K562 (cell line): ENCODE results near the gene SSH3. TPM values are rescaled to one million over a fixed set of nuclear protein-coding genes. Genes with fewer than 3 reads are reported as not detected.

Source experiments
- ATAC-seq: fragments of 200-7000 bp; cut with Tn5 transposase; 3 replicates; pipeline ENCODE4 v1.9.1; 2020; ENCODE audit warnings: moderate library complexity
- BruUV-seq: library from RNA; stranded (reverse); fragments of 400-500 nt; replicated peaks from 2 replicates; lab custom pipeline; 2021; lab: Mats Ljungman, UMichigan
- CTCF ChIA-PET: fragments of 300-600 bp; formaldehyde crosslinking; extraction: SDS; loops from one replicate; lab custom pipeline; 2021; ENCODE audit warnings: low intra/inter-chr PET ratio; lab: Yijun Ruan, JAX
- POLR2A ChIA-PET: fragments of 300-600, 350-650 bp; sonication (Branson Sonifier 250); formaldehyde crosslinking; extraction: SDS; loops from one replicate; lab custom pipeline; 2021; ENCODE audit warnings: antibody characterized with exemption, inconsistent platforms; lab: Yijun Ruan, JAX
- DNase-seq, 4 experiments: peaks; one replicate each; pipeline versions ENCODE4 v3.0.0 to v3.0.0-alpha.2; 2011 to 2018; ENCODE audit warnings: low spot score in 3 of 4, mixed read lengths in 3 of 4; ENCODE audit errors: extremely low read depth in 1 of 4
- FAIRE-seq: peaks from 2 replicates; lab custom pipeline; 2011; peaks lifted over from hg19 to GRCh38; lab: Jason Lieb, UNC
- H2AFZ ChIP-seq: 2 replicates; pipeline ENCODE4 v1.6.0; 2011; ENCODE audit warnings: low read depth, low read length, control low read depth, inconsistent platforms
- H3K27ac ChIP-seq: fragments of 200-600 bp; 3 replicates; pipeline ENCODE4 v1.8.0; 2011; ENCODE audit warnings: low read depth, mild to moderate bottlenecking, control low read depth, inconsistent platforms, low read length, moderate library complexity, mixed read lengths; ENCODE audit errors: extremely low read depth
- H3K27me3 ChIP-seq, 2 experiments: fragments of 300-600 bp in 1 of 2; 2 replicates in 1 of 2; 3 replicates in 1 of 2; pipeline versions ENCODE4 v1.6.0 to v1.8.0; 2011; ENCODE audit warnings: inconsistent platforms in 2 of 2, low read length in 2 of 2, mild to moderate bottlenecking in 1 of 2, mixed read lengths in 1 of 2, moderate library complexity in 1 of 2; ENCODE audit not compliant: control insufficient read depth in 2 of 2, insufficient read depth in 2 of 2
- H3K36me3 ChIP-seq: fragments of 300-600 bp; 3 replicates; pipeline ENCODE4 v1.8.0; 2011; ENCODE audit warnings: mild to moderate bottlenecking, low read length, inconsistent platforms; ENCODE audit not compliant: control insufficient read depth, insufficient read depth
- H3K4me1 ChIP-seq, 2 experiments: fragments of 200-600 bp in 1 of 2; replicated peaks in 1 of 2; 2 replicates in 1 of 2; 3 replicates in 1 of 2; pipeline versions ENCODE4 v1.5.1 to v1.8.0; 2011; ENCODE audit warnings: inconsistent platforms in 2 of 2, low read length in 2 of 2, mild to moderate bottlenecking in 1 of 2, mixed read lengths in 1 of 2, moderate library complexity in 1 of 2; ENCODE audit not compliant: control insufficient read depth in 2 of 2, insufficient read depth in 2 of 2
- H3K4me2 ChIP-seq: 2 replicates; pipeline ENCODE4 v1.6.1; 2011; ENCODE audit warnings: low read length, control low read depth, inconsistent platforms, mixed read lengths; ENCODE audit not compliant: insufficient read depth
- H3K4me3 ChIP-seq: fragments of 200-600 bp; sonication (generic), shearing (Covaris generic); 2 replicates; pipeline ENCODE4 v1.5.1; 2016; ENCODE audit warnings: control low read depth, inconsistent platforms
- H3K79me2 ChIP-seq: fragments of 200-600 bp; 3 replicates; pipeline ENCODE4 v1.8.0; 2011; ENCODE audit warnings: low read length, inconsistent platforms; ENCODE audit not compliant: control insufficient read depth, insufficient read depth
- H3K9ac ChIP-seq, 2 experiments: 2 replicates each; pipeline versions ENCODE4 v1.6.0 to v1.6.1; 2011; ENCODE audit warnings: low read depth in 2 of 2, low read length in 2 of 2, control low read depth in 1 of 2, inconsistent platforms in 1 of 2, mild to moderate bottlenecking in 1 of 2, mixed read lengths in 1 of 2; ENCODE audit not compliant: insufficient read depth in 1 of 2
- H3K9me1 ChIP-seq: one replicate; pipeline ENCODE4 v1.6.0; 2011; ENCODE audit warnings: inconsistent platforms, mild to moderate bottlenecking, low read length, moderate library complexity; ENCODE audit not compliant: control insufficient read depth, insufficient read depth
- H3K9me3 ChIP-seq: replicated peaks from 2 replicates; pipeline ENCODE4 v1.5.1; 2011; ENCODE audit warnings: low read depth, low read length, inconsistent platforms; ENCODE audit not compliant: control insufficient read depth, insufficient read depth
- H4K20me1 ChIP-seq: replicated peaks from 2 replicates; pipeline ENCODE4 v1.6.1; 2011; ENCODE audit warnings: low read length, inconsistent platforms, mixed read lengths; ENCODE audit not compliant: control insufficient read depth, insufficient read depth
- BHLHE40 ChIP-seq: IDR thresholded peaks from 2 replicates; pipeline ENCODE4 v1.6.1; 2011; ENCODE audit warnings: low read length, improper control_type of control experiment
- CREB1 ChIP-seq, 2 experiments: sonication (generic) in 1 of 2; formaldehyde crosslinking in 1 of 2; IDR thresholded peaks; 2 replicates each; pipeline versions ENCODE4 v1.6.1 to v1.8.0; 2012 to 2022; ENCODE audit warnings: inconsistent platforms in 1 of 2, mild to moderate bottlenecking in 1 of 2, missing genetic modification reagents in 1 of 2, moderate library complexity in 1 of 2
- DACH1 ChIP-seq: fragments of 450-650 bp; IDR thresholded peaks from 2 replicates; pipeline ENCODE4 v1.6.1; 2018; ENCODE audit not compliant: partially characterized antibody
- HDAC1 ChIP-seq, 2 experiments: fragments of 450-650 bp; IDR thresholded peaks; 2 replicates each; pipeline ENCODE4 v1.6.1; 2016 to 2017; ENCODE audit warnings: inconsistent platforms in 1 of 2, mild to moderate bottlenecking in 1 of 2, moderate library complexity in 1 of 2
- KDM1A ChIP-seq, 2 experiments: fragments of 450-650 bp; IDR thresholded peaks; 2 replicates each; pipeline ENCODE4 v1.6.1; 2016; ENCODE audit warnings: mild to moderate bottlenecking in 2 of 2
- MAX ChIP-seq: sonication (generic); formaldehyde crosslinking; IDR thresholded peaks from 2 replicates; pipeline ENCODE4 v1.9.0; 2022; ENCODE audit warnings: mild to moderate bottlenecking, missing genetic modification reagents
- NCOA2 ChIP-seq, 2 experiments: fragments of 450-650 bp; IDR thresholded peaks; 2 replicates each; pipeline ENCODE4 v1.6.1; 2018; ENCODE audit warnings: mild to moderate bottlenecking in 2 of 2, moderate library complexity in 1 of 2; ENCODE audit not compliant: partially characterized antibody in 2 of 2
- NFE2L1 ChIP-seq: fragments of 450-650 bp; IDR thresholded peaks from 2 replicates; pipeline ENCODE4 v1.6.1; 2016; ENCODE audit warnings: missing genetic modification characterization, low read depth, mild to moderate bottlenecking, missing compliant biosample characterization, moderate library complexity, borderline replicate concordance
- NR2C1 ChIP-seq, 2 experiments: fragments of 450-650 bp; IDR thresholded peaks; 2 replicates each; pipeline ENCODE4 v1.6.1; 2017; ENCODE audit warnings: mild to moderate bottlenecking in 2 of 2, antibody characterized with exemption in 1 of 2, inconsistent platforms in 1 of 2, missing compliant biosample characterization in 1 of 2, missing genetic modification characterization in 1 of 2
- NR2C2 ChIP-seq, 2 experiments: fragments of 200-800 bp in 1 of 2; sonication (Bioruptor generic) in 1 of 2; sonication (generic) in 1 of 2; formaldehyde crosslinking in 1 of 2; IDR thresholded peaks; 2 replicates each; pipeline versions ENCODE4 v1.6.1 to v1.8.0; 2016 to 2022; ENCODE audit warnings: mild to moderate bottlenecking in 1 of 2, missing compliant biosample characterization in 1 of 2, missing genetic modification characterization in 1 of 2, missing genetic modification reagents in 1 of 2
- SOX6 ChIP-seq: fragments of 450-650 bp; IDR thresholded peaks from 2 replicates; pipeline ENCODE4 v1.6.1; 2014; ENCODE audit warnings: mild to moderate bottlenecking
- WGBS: fragments of 100-300 bp; shearing (Covaris generic); methylation state at CpG from one replicate; pipeline ENCODE4 v1.1.6; 2016; ENCODE audit warnings: low coverage, mixed read lengths; ENCODE audit not compliant: insufficient coverage; ENCODE audit errors: missing lambda C conversion rate; 5-methylcytosine and 5-hydroxymethylcytosine counted together
- in situ Hi-C: fragments of 300-500 bp; cut with MboI; formaldehyde crosslinking; loops from 4 replicates; pipeline ENCODE4 v1.15.0; 2018; ENCODE audit warnings: inconsistent platforms, mixed read lengths
- intact Hi-C: fragments of 100-400 bp; cut with micrococcal nuclease; formaldehyde crosslinking; loops from 2 replicates; pipeline ENCODE4 v1.14.2; 2022
- polyA plus RNA-seq, 8 experiments: library from polyadenylated mRNA; depleted of rRNA in 4 of 8; stranded (reverse) in 5 of 8; unstranded in 3 of 8; fragments of >200 nt; fragmentation: Nextera tagmentation in 2 of 8; fragmentation: Illumina TruSeq in 1 of 8; extraction: Ambion mirVana in 2 of 8; extraction: Trizol in 1 of 8; gene quantifications; 2 replicates each; pipeline versions ENCODE4 v1.2.1 to v1.2.3, GENCODE V29; 2011 to 2014; ENCODE audit warnings: inconsistent platforms in 1 of 8, missing spikeins in 1 of 8
- total RNA-seq, 7 experiments: library from RNA; depleted of rRNA in 6 of 7; stranded (reverse); fragments of >200 nt in 6 of 7; fragmentation: Illumina TruSeq in 2 of 7; extraction: Trizol in 2 of 7; gene quantifications; 2 replicates each; pipeline versions ENCODE4 v1.2.1 to v1.2.3, GENCODE V29; 2011 to 2021; ENCODE audit warnings: low replicate concordance in 1 of 7
- TF ChIP-seq, protein P1 (sequence below): fragments of 250-450 bp; sonication (Bioruptor Pico); IDR thresholded peaks from 2 replicates; pipeline ENCODE4 v1.5.0; 2022; ENCODE audit warnings: mild to moderate bottlenecking
- TF ChIP-seq, protein P2 (sequence below), 2 experiments: IDR thresholded peaks; 2 replicates each; pipeline ENCODE4 v1.6.1; 2012; ENCODE audit warnings: improper control_type of control experiment in 2 of 2, low read depth in 2 of 2, low read length in 2 of 2, borderline replicate concordance in 1 of 2

The SSH3 gene
- total and polyA plus RNA-seq, 9 of the 15 experiments (the other 6 are each of a cell fraction or from before 2014, with no cell fraction given) = 0.07 to 1.0 (median 0.24) TPM; not detected in 3

DNA sequence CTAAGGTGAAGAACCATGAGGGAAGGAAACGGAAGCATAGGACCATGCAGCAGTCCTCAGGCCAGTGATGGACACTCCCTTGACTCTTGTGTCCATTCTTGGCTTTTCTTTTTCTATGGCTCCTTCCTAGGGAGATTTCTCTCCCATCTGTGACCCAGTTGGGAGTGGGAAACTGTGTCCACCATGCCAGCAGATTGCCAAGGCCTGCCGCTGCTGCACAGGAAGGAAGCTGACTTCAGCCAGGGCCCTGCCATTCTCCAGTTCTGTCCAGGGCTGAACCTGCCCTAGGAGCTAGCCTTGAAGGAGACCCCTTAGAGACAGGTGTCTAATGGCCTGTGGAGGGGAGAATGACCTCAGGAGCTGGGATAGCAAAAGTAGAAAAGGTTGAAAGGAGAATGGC lies 17.4 kb downstream of the SSH3 start (continued):
- TF ChIP-seq, protein P1, sequence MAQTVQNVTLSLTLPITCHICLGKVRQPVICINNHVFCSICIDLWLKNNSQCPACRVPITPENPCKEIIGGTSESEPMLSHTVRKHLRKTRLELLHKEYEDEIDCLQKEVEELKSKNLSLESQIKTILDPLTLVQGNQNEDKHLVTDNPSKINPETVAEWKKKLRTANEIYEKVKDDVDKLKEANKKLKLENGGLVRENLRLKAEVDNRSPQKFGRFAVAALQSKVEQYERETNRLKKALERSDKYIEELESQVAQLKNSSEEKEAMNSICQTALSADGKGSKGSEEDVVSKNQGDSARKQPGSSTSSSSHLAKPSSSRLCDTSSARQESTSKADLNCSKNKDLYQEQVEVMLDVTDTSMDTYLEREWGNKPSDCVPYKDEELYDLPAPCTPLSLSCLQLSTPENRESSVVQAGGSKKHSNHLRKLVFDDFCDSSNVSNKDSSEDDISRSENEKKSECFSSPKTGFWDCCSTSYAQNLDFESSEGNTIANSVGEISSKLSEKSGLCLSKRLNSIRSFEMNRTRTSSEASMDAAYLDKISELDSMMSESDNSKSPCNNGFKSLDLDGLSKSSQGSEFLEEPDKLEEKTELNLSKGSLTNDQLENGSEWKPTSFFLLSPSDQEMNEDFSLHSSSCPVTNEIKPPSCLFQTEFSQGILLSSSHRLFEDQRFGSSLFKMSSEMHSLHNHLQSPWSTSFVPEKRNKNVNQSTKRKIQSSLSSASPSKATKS (CRISPR knock-in tag) = no peak
- TF ChIP-seq NFE2L1 = no peak
- TF ChIP-seq, protein P2, sequence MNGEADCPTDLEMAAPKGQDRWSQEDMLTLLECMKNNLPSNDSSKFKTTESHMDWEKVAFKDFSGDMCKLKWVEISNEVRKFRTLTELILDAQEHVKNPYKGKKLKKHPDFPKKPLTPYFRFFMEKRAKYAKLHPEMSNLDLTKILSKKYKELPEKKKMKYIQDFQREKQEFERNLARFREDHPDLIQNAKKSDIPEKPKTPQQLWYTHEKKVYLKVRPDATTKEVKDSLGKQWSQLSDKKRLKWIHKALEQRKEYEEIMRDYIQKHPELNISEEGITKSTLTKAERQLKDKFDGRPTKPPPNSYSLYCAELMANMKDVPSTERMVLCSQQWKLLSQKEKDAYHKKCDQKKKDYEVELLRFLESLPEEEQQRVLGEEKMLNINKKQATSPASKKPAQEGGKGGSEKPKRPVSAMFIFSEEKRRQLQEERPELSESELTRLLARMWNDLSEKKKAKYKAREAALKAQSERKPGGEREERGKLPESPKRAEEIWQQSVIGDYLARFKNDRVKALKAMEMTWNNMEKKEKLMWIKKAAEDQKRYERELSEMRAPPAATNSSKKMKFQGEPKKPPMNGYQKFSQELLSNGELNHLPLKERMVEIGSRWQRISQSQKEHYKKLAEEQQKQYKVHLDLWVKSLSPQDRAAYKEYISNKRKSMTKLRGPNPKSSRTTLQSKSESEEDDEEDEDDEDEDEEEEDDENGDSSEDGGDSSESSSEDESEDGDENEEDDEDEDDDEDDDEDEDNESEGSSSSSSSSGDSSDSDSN (IDR thresholded peaks at IDR 0.05; ENCODE audit: borderline replicate concordance in 1 of 2, low read depth in 2 of 2, low read length in 2 of 2) = no peak

DNA sequence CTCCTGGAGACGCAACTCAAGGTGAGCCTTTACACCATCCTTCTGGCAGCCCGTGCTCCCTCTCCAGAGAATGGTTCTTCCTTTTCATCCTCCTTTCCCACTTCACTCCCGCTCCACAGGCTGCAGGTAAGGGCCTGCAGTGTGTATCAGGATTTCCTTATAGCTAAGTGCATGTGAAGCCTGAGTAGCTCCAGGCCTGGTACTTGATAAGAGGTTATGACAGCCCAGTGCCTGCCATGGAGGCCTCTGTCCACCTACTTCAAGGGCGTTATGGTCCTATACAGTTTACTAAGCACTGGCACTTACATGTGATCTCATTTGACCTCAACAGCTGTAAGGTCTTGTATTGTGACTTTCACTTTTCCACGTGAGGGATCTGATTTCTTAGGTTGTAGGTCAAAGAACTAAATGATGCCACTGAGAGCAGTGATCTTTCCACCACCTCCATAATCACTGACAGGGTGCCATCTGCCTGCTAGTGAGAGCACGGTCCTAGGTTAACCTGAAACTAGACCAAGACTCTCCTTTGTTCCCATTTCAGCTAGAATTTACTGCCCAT lies 18.1 kb downstream of the SSH3 start:
- Histone ChIP-seq H3K9me1 (no peaks in the 10 kb centered on the region), H3K4me2 (no peak overlapping the region; the same call in 1 of the 2 replicates), H3K27ac (no peak overlapping the region), H3K36me3 (no peaks in the 10 kb centered on the region; the same call in 2 of the 3 replicates), H3K79me2 (peaks cover 6% of the 10 kb centered on the region; the same call in 1 of the 3 replicates), H3K4me3 (no peak overlapping the region), H3K27me3 (no peaks in the 10 kb centered on the region), H4K20me1 (no peaks in the 10 kb centered on the region), H2AFZ (no peak overlapping the region), H3K4me1 (peaks cover 14 to 19% of the 10 kb centered on the region in 2 experiments; a peak in 4 of 5 replicates), H3K9ac (peak overlapping the region in 1 of 2 experiments; percentile 3; a peak in 1 of 4 replicates), H3K9me3 (no peaks in the 10 kb centered on the region)
- DNase-seq (peak in 2 of 4 experiments; percentile 2 to 5), FAIRE-seq (no peak), ATAC-seq (no peak)
- ChIA-PET POLR2A (interaction anchor here (0.5 to 1.4 kb wide), 7 partner anchors 11 to 335 kb away, joined by 3 to 4 read pairs (median 3); no protein-coding TSS in a partner anchor), CTCF (no interaction called here)
- no TSS peak for BruUV-seq
- WGBS = 39% methylated on average over 6 of the region's 6 CpGs
- in situ Hi-C loops = no loop called here
- intact Hi-C loops = no loop called here
- TF ChIP-seq NCOA2 (IDR thresholded peaks at IDR 0.05; ENCODE audit: partially characterized antibody in 2 of 2) (no peak), MAX (CRISPR knock-in tag) (0 out of 2 replicates have a peak, but pooled peaks have one; percentile 18), CREB1 (IDR thresholded peaks at IDR 0.05) (no peak), CREB1 (CRISPR knock-in tag; IDR thresholded peaks at IDR 0.05) (peak; percentile 32; the same call in 1 of the 2 replicates), KDM1A (IDR thresholded peaks at IDR 0.05) (peak in 1 of 2 experiments; percentile 57; a peak in 2 of 4 replicates), BHLHE40 (peak; percentile 31; the same call in 1 of the 2 replicates), NR2C2 (CRISPR knock-in tag; IDR thresholded peaks at IDR 0.05) (no peak), NR2C2 (tag; IDR thresholded peaks at IDR 0.05) (peak; percentile 46), DACH1 (peak; percentile 50), NR2C1 (IDR thresholded peaks at IDR 0.05) (peak; percentile 30; the same call in 1 of the 2 replicates), NR2C1 (tag; IDR thresholded peaks at IDR 0.05) (peak; percentile 57), SOX6 (0 out of 2 replicates have a peak, but pooled peaks have one; percentile 8), HDAC1 (IDR thresholded peaks at IDR 0.05) (0 out of 4 replicates have a peak, but pooled peaks of 1 of the 2 experiments have one; percentile 36)
